Measurements from ENCODE around the gene TSC22D2.

TSC22D2 gene

DNA sequence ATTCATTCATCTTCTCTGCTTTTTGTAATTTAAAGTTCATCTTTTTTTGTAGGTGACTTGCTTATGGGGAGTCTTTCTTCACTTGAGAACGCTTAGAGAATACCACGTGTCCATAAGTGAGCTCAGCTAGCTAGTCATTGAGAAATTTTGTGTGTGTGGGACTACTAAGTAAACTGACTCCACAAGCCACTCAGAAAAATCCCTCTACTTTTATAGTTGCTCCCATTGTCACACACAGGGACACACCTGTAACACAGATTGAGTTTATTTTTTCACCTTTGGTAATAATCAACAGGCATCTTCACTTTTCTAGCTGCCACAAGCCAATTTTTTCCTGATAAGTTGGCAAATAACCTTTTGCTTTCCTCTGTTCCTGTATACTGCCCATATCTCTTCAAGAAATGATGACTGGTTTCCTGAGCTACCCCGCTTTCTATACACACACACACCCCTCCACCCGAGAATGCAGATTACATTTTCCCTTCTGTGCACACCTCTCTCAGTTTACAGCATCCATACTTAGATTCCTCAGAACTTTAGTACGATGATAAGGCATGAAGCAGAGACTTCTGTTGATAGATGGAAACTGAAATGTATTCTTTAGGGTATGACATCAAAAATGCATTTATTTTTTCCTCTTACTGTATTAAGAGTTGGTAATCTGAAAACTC is 4.6 kb downstream of the TSC22D2 start:
- no peak for DNase-seq (ENCODE audit: low read depth, low spot score)

DNA sequence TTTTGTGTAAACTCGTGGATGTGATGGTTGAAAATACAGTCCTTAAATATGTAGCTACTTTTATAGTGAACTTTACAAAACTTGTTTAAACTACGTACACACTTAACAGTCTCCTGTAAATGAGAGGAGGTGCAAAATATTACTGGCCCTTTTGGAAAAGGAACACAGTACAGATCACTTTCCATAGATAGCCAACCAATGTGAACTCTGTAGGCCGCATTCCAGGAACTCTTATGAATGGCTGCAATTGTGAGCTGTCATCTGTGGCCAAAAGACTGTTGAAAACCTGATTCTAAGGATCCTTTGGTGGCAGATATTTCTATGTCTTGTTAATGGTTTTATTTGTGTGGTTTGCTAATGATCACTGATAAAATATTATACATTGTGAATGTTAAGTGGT is 6.2 kb downstream of the TSC22D2 start:
- DNase-seq (ENCODE audit: low read depth, low spot score) = no peak

DNA sequence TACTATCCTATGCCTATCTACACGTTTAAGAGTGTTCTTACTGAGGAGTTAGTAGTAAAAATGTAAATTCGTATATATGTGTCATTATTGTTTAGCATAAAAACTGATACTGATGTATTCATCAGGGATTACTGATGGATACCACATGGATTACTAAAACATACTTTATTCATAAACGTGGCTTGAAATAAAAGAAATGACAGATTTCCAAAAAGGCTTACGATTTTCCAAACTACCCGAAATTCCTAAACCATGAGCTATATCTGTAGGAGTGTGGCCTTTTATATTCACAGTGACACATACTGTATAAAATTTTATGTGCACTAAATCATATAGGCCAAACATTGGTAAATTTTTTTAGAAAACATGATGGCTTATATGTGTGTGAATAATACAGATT is 6.9 kb downstream of the TSC22D2 start:
- DNase-seq (ENCODE audit: low read depth, low spot score) = no peak

DNA sequence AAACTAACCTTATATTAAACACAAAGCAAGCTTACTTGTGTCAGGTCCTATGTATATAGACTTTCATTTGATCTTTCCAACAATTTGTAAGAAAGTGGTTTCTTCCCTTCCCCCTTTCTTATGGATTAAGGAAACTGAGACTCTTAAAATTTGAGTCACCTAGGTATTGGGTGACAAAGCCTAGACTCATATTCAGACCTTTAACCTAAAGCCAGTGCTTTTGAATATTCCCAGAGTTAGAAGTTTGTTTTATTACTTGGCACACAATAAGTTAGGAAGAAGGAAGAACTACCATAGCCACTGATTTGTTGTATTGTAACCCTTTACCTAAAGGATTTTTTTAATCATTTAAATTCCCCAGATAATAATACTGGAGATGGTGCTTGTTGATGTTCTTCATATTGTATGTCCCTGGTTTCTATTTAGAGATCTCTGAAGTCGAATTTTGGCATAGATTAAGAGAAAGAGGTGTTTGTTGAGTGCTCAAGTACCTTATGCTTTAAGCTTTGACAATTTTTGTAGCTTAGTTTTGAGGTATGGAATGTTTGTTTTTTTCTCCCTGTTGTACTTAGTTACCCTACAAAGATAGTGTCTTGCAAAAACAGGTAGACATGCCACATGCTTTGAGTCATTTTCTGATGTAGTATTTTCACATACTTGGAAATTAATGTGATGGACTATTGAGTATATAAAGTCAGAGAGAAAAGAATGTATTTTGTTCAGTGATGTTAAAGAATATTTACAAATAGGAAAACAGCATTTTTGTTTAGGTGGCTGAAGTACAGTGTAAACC is 11.2 kb downstream of the TSC22D2 start:
- no peak for DNase-seq (ENCODE audit: low read depth, low spot score)

DNA sequence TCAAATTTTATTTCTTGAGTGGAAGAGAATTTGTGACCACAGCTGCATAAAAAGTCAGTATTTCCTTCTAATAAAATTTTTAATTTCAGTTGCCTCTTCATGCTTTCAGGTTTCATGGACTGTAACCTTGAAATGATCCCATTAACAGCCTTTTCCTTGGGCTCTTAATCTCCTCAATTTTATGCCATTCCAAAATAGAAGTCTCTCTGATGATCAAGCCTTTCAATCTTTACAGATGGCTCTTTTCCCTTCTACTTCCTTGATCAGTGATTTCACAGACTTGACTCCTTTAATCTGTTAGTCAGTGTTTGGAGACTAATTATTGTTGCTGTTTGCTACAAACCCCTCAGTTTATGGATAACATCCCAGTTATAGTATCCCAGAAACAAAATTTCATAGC is 11.9 kb downstream of the TSC22D2 start:
- no peak for DNase-seq (ENCODE audit: low read depth, low spot score)

DNA sequence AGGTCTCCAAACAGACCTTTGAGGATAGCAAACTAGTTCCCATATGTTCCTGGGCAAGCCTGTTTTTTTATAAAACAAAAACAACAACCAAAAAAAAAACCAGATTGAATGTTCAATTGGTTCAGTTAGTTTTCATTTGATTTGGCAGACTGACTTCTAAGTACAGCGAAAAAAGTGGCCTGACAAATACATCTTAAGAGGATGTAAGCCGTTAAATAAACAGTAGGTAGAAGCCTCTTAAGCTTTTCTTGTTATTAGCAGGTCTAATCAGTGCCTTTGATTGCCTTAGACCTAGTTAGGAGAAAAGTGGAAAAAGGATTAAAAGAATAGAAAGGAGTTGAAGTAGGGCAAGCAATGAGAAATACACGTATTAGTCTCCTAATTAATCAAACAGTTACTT is 13.2 kb downstream of the TSC22D2 start:
- no peak for DNase-seq (ENCODE audit: low read depth, low spot score)

DNA sequence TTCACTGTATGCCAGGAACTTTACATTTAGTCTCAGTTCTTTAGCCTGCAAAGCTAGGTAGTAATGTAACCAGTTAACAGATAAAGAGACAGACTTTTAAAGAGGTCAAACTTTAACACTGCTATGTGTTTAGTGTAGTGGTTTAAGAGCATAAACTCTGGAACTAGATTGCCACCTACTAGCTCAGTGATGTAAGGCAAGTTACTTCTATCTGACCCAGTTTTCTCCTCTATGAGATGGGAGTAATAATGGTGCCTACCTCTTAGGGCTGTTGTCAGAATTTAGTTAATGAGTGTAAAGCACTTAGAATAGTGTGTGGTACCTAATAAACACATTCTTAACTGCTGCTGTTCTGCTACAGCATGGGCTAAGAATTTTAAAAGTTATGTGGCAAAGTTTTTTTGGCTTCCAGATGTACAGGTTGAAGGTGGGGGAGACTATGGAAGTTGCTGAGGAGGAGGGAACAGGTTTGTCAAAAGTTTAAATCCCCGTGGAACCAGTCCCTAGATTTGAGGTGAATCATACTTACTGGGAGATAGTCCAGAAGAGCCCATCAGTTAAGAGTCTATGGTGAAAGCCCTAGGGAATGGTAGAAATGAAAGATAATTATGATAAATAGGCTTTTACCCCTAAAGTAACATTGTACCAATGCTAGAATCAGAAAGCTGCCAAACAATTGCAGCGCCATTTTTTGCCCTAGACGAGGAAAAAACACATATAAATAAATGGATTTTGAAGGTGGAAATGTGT is 13.9 kb downstream of the TSC22D2 start:
- no peak for DNase-seq (ENCODE audit: low read depth, low spot score)

DNA sequence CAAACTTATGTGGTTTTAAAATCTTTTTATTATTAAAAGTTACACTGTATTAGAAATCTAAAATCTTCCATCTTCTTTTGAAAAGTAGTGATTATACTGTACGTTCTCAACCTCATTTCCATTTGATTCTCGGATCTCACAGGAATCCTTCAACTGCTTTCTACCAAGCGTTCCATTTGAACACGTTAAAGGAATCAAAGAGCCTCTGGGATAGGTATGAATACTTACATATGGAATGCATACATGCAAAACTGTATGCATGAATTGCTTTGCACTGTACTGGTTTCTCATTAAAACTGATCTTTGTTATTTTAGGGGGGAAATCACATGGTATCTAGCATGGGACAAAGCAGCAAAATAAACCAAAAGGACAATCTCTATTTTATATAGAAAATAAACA is 14.8 kb downstream of the TSC22D2 start:
- no peak for DNase-seq (ENCODE audit: low read depth, low spot score)

DNA sequence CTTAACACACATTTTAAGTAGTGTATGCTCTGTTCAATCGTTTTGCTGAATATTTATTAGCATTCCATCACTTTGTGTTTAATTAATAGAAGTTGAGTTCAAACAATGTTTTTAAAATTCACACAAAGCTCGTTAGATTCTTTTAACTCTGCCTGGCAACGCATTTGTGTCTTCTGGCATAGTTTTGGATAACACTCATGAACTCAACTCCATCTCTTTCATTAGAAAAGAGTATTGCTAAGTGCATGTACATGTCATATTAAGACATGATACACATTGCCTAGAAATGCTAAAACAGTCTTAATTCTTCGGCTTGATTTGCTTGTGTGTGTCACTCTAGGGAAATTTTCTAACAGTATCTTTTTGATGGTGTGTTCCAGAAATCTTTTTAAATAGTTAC is 15.7 kb downstream of the TSC22D2 start:
- no peak for DNase-seq (ENCODE audit: low read depth, low spot score)

DNA sequence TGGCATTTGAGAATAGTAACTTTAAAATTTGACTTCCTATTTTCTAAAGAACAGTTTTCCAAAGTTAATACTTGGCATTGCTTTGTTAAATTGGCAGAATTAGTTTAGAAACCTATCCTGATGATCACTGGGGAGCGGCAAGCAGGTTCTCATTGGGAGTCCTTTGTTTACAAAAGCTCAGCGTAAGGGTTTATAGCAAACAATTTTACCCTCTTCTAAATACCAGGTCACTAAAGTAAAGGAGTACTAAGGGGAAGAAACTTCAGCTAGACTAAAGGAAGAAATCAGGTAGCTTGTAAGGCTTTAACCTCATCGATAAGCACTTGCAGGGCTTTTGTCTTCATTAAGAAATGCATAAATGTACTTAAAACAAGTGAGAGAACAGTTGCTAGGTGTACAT is 18.2 kb downstream of the TSC22D2 start:
- DNase-seq (ENCODE audit: low read depth, low spot score) = no peak

DNA sequence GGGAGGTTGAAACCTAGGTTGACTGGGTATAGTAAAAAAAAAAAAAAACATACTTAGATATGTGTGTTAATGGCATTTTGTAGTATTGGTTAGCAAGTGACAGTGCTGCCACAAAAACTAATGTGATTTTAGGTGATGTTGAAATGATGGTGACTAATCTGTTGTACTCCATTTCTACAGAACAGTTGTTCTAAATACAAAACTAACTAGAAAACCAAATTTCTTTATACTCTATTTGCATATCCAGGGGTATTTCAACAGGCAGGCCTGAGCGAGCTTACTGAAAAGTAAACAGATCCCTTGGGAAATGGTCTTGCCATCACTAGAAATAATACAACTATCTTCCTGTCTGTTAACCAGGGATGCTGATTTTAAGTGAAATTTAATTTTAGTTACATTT is 20.5 kb downstream of the TSC22D2 start:
- DNase-seq (ENCODE audit: low read depth, low spot score) = no peak

DNA sequence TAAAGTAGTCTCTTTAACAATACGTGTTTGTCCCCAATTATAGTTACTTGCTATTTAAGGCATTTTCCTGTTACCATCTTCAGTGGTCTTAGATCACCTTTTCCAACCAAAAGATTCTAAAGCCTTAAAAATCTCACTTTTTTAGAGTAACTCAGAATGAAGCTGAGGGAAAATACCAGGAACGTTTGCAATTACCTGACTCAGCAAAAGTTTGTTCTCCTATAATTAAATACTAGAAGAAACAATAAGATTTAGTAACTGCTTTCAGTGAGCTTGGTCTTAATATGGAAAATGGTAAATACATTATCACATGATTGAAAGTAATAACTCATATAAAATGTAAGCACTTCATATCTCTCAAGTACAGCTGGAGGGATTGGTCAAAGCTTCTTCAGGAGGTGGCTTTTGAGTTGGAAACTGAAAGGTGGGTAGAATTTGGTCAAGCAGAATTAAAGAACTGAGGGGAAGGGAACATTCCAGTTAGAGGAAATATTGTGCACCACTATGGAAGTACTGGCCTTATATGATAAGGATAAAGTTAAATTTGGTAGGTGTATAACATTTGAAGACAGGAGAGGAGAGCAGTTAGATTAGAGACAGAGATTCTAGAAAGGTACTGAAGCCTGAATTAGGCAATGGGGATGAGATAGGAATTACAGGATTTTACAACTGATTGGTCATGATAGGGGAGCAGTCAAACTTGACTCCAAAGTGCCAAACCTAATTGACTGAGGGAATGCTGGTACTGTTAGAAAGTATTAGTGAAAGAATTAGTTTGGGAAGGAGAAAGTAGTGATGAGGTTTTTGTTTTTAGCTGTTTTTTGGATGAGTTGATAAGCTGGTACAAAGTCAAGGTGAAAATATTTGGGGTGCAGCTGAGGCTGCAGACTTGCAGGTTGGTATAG is 21.9 kb downstream of the TSC22D2 start:
- no peak for DNase-seq (ENCODE audit: low read depth, low spot score)

DNA sequence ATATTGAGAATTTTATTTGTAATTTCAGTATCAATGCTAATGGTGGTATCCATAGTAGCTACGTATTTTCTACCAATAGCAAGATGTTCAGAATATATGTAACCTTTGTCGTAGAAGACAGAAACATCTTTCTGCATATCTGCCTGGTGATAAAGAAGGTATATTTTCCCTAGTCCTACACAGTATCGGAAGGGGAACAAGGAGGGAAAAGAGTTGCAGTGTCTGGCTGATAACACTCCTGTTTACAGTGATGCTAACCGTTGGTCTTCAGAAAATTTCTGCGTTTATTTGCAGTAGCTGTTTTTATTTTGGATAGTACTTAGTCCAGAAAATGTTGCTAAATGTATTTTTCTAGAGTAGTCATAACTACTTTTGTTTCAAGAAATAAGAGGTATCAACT is 25.2 kb downstream of the TSC22D2 start:
- DNase-seq (ENCODE audit: low read depth, low spot score) = no peak

DNA sequence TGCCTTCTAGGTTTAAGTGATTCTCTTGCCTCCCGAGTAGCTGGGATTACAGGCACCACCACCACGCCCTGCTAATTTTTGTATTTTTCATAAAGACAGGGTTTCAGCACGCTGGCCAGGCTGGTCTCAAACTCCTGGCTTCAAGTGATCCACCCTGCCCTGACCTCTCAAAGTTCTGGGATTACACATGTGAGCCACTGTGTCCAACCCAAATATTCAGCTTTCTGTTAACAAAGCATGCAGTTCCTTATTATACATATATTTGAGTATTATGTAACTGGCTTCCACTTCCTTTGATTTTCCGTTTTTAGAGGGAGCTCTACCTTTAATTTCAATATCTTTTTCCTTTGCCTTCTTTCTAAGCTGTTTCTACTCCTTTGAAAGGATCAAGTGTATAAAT is 26.1 kb downstream of the TSC22D2 start:
- DNase-seq (ENCODE audit: low read depth, low spot score) = no peak

DNA sequence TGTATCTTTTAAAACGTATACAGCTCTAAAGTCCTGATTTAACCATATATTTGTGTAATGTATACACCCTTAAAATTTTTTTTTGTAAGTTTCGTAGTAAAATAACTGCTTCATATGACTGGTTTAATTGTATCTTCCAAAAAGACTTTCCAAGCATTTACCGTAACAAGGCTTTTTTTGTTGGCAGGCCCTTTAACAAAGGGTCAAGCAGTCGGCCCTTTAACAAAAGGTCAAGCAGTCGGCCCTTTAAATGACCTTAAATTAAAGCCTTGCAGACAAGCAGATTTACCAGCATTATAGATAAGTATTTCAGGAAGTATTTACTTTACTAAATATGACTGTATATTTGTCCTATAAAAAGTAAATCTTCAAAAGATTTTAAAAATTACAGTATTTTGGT is 28.1 kb downstream of the TSC22D2 start:
- no peak for DNase-seq (ENCODE audit: low read depth, low spot score)

DNA sequence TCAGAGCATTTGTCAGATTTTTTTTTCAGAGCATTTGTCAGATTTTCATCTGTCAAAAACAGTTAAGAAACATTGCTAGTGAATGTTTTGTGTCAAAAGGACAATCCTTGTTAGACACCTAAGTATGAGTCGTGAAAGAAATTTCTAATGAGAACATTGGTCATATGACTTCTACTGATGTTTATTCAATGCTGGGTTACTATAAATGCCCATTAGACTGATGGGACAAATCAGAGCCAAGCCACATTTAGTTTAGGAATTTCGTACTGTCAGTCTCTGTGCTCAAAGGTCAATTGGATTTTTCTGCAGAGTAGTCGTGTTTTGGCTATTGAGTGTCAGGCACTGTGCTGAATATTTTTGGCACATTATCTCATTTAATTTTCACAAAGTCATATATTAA is 31.6 kb downstream of the TSC22D2 start:
- DNase-seq (ENCODE audit: low read depth, low spot score) = no peak

DNA sequence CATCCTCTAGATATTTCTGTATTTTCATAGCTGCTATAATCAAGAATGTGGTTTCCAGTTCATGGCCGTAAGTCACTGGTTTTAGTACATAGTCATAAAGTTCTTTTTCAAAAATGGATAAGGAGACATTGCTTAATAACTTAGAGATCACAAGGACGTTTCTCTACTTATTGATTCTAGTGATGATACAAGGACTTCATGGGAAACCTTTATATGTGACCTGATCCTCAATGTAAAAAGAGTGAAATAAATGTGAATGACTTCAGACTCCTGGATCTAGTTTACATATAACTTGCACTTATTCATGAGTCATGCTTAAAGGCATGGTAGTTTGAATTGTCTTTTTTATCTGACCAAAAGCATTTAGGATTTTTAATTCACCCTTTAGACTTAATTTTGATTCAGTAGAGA is 35.2 kb downstream of the TSC22D2 start:
- no peak for DNase-seq (ENCODE audit: low read depth, low spot score)

DNA sequence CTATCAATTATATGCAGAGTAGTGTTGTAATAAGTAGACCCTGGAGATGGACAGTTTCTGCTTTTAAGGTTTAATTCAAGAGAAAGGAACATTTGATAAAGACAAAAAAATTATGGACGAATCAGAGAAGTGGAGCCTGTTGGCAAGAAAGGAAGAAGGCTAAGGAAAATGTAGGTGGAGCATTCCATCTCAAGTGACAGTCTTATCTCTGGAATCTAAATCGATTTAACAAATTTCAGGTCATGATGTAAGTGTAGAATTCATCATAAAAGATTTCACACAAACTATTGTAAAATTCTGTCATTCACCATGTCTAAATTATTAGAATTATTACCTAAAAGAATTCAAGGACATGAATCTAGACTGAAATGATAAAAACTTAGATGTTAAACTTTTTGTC is 36.3 kb downstream of the TSC22D2 start:
- no peak for DNase-seq (ENCODE audit: low read depth, low spot score)

DNA sequence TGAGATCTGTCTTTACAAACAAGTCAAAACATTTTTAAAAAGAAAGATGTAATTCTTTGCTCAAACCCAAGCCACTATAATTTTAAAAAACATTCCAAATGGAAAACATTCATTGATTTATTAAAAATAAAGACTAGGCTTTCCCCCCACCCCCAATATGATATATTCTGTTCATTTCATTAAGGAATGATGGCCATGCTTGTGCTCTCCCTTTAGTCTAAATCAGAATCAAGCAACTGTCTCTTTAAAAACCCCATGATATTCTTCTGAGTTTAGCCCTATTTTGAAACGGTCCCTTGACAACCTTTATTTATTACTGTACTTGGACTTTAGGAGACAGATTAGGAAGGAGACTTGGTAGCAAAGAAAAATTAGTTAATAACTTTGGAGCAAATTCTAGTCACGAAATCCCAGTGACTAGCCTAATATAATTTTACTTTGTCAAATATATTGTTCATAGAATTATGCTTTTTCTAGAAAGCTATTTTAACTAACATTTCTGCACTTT is 38.4 kb downstream of the TSC22D2 start:
- DNase-seq (ENCODE audit: low read depth, low spot score) = no peak

DNA sequence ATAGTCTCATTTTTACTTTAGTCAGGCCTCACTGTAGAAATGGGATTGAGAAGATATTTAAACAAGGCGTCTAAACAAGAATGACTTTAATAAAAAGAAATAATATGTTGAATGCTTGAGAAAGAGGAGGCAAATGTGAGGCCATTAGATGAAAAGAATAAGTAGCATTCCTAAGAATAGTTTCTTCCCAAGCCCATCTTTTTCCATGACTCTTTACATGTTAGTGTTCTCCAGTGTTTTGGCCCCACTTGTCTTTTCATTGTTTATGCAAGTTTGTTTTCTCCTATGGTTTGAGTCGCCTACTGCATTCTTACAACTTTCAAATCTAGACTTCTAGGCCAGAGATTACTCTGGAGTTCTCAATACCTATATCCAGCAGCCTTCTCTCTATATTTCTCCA is 39.0 kb downstream of the TSC22D2 start:
- no peak for DNase-seq (ENCODE audit: low read depth, low spot score)

DNA sequence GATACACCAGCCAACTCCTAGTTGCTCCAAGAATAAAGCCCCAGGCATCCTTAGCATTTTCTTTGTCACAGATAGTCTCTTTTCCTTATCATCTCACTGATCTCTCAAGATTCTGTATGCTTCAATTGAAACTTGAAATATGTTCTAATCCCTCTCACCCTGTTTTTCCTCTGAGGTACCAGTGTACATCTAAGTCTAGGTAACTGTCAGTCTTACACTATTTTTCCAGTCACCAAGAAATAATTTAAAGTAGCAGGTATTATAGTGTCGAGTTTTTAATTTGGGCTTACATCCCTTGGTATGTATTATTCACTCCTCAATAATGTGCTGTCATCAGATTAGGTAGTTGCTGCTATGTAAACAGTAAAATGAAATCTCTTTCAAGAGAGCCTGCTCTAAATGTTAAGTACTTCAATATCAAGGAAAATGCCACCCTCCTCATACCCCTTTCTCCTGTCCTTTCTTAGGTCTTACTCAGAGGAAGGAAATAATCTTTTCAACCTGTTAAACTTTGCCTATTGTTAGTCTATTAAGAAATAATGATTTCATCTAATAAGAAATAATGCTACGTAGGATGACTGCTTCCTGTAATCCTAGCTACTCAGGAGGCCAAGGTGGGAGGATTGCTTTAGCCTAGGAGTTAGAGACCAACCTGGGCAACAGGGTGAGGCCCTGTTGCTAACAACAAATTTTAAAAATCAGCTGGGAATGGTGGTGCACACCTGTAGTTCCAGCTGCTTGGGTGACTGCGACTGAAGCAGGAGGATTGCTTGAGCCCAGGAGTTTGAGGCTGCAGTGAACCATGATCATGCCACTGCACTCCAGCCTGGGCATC is 39.8 kb downstream of the TSC22D2 start:
- DNase-seq (ENCODE audit: low read depth, low spot score) = no peak

Data from brain pericyte (primary cell).